Keratinocyte (primary cell): ENCODE measurements around the gene ATOX1. TPM values are rescaled to one million over a fixed set of nuclear protein-coding genes. Genes with fewer than 3 reads are reported as not detected.

Source experiments
- DNase-seq: peaks from one replicate; pipeline ENCODE4 v3.0.0-alpha.2; 2011; ENCODE audit warnings: low read depth, missing footprints, low spot score
- FAIRE-seq: peaks from 2 replicates; lab custom pipeline; 2011; peaks lifted over from hg19 to GRCh38; lab: Jason Lieb, UNC
- H2AFZ ChIP-seq: 2 replicates; pipeline ENCODE4 v1.6.0; 2012; ENCODE audit warnings: low read length, control low read depth, inconsistent platforms; ENCODE audit not compliant: control insufficient read depth
- H3K27ac ChIP-seq: 2 replicates; pipeline ENCODE4 v1.5.1; 2011; ENCODE audit warnings: low read length; ENCODE audit not compliant: control insufficient read depth, insufficient read depth
- H3K27me3 ChIP-seq: 3 replicates; pipeline ENCODE4 v1.6.0; 2011; ENCODE audit warnings: low read length; ENCODE audit not compliant: control insufficient read depth, insufficient read depth; ENCODE audit errors: extremely low read depth
- H3K36me3 ChIP-seq, 2 experiments: 2 replicates in 1 of 2; 3 replicates in 1 of 2; pipeline ENCODE4 v1.5.1; 2011; ENCODE audit warnings: low read length in 2 of 2, mild to moderate bottlenecking in 1 of 2; ENCODE audit not compliant: control insufficient read depth in 2 of 2, insufficient read depth in 2 of 2; ENCODE audit errors: extremely low read depth in 1 of 2
- H3K4me1 ChIP-seq: 3 replicates; pipeline ENCODE4 v1.5.1; 2011; ENCODE audit warnings: low read length; ENCODE audit not compliant: control insufficient read depth, insufficient read depth; ENCODE audit errors: extremely low read depth
- H3K4me2 ChIP-seq: 3 replicates; pipeline ENCODE4 v1.6.0; 2011; ENCODE audit warnings: low read depth, low read length; ENCODE audit not compliant: control insufficient read depth, insufficient read depth; ENCODE audit errors: extremely low read depth
- H3K4me3 ChIP-seq, 3 experiments: fragments of 200-600 bp in 1 of 3; sonication (generic) in 1 of 3; 2 replicates in 2 of 3; 3 replicates in 1 of 3; pipeline ENCODE4 v1.5.1; 2011 to 2016; ENCODE audit warnings: low read length in 3 of 3, mild to moderate bottlenecking in 3 of 3, control low read depth in 2 of 3, inconsistent platforms in 1 of 3, low read depth in 1 of 3, mixed read lengths in 1 of 3, mixed run types in 1 of 3, moderate library complexity in 1 of 3; ENCODE audit not compliant: control insufficient read depth in 2 of 3, insufficient read depth in 2 of 3; ENCODE audit errors: extremely low read depth in 1 of 3
- H3K79me2 ChIP-seq: 2 replicates; pipeline ENCODE4 v1.6.0; 2012; ENCODE audit warnings: low read length; ENCODE audit not compliant: control insufficient read depth, insufficient read depth
- H3K9ac ChIP-seq: 3 replicates; pipeline ENCODE4 v1.6.0; 2011; ENCODE audit warnings: low read length; ENCODE audit not compliant: control insufficient read depth, insufficient read depth; ENCODE audit errors: extremely low read depth
- H3K9me1 ChIP-seq: 3 replicates; pipeline ENCODE4 v1.6.0; 2011; ENCODE audit warnings: low read length; ENCODE audit not compliant: control insufficient read depth, insufficient read depth; ENCODE audit errors: extremely low read depth
- H3K9me3 ChIP-seq: 2 replicates; pipeline ENCODE4 v1.5.1; 2012; ENCODE audit warnings: low read depth, low read length; ENCODE audit not compliant: control insufficient read depth
- H4K20me1 ChIP-seq: 3 replicates; pipeline ENCODE4 v1.6.0; 2011; ENCODE audit warnings: low read length; ENCODE audit not compliant: control insufficient read depth, insufficient read depth; ENCODE audit errors: extremely low read depth
- CTCF ChIP-seq, 3 experiments: IDR thresholded peaks in 1 of 3; conservative IDR thresholded peaks in 1 of 3; optimal IDR thresholded peaks in 1 of 3; 2 replicates in 2 of 3; 3 replicates in 1 of 3; pipeline versions ENCODE3 to v1.5.1; 2011; ENCODE audit warnings: low read length in 3 of 3, mild to moderate bottlenecking in 3 of 3, moderate library complexity in 2 of 3, control low read depth in 1 of 3, inconsistent platforms in 1 of 3; ENCODE audit not compliant: insufficient read depth in 2 of 3; ENCODE audit errors: extremely low read depth in 1 of 3
- EZH2 ChIP-seq: IDR thresholded peaks from one replicate; pipeline ENCODE4 v1.6.1; 2012; ENCODE audit warnings: inconsistent platforms, mild to moderate bottlenecking, low read length, moderate library complexity
- dilution Hi-C: fragments of 300-500 bp; cut with MboI; formaldehyde crosslinking; loops from one replicate; pipeline ENCODE4 v1.7.0; 2020; ENCODE audit warnings: low sequenced_read_pairs; ENCODE audit not compliant: extremely low pct_ligation_motif_present
- polyA plus RNA-seq, 5 experiments: library from polyadenylated mRNA; depleted of rRNA in 3 of 5; stranded (reverse) in 3 of 5; stranded (forward) in 1 of 5; unstranded in 1 of 5; fragments of >200 nt; gene quantifications; 1 replicate in 1 of 5; 2 replicates in 3 of 5; 3 replicates in 1 of 5; pipeline versions ENCODE4 v1.2.1 to v1.2.3, GENCODE V29; 2011 to 2012; ENCODE audit warnings: missing spikeins in 2 of 5, low read depth in 1 of 5, low replicate concordance in 1 of 5

Gene ATOX1
- polyA plus RNA-seq, 1 donor (not counting 4 experiments of a cell fraction or from before 2014, with no cell fraction given), result 173 TPM

DNA sequence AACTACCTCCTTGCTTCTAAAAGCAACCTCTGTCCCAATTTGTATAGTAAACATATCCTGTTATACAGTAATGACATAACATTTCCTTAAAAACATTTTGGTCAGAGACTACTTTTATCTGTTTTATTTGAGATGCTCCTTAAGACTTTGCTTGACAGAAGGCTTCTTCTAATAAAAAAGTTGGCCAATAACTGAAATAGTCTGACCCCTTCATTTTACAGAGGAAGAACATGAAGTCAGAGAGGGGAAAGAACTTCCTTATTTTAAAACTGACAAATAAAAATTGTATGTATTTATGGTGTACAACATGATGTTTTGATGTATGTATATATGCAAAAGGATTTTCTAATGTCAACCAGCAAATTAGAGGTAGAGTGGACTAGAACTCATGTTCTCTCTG lies 35.9 kb downstream of the ATOX1 start:
- Histone ChIP-seq H3K4me1 (peaks cover 15% of the 10 kb centered on the region), H3K4me2 (no peak overlapping the region), H3K36me3 (no peaks in the 10 kb centered on the region), H3K9me3 (no peaks in the 10 kb centered on the region), H3K9me1 (no peaks in the 10 kb centered on the region), H2AFZ (no peak overlapping the region), H3K27ac (no peak overlapping the region), H4K20me1 (no peaks in the 10 kb centered on the region), H3K79me2 (no peaks in the 10 kb centered on the region), H3K27me3 (no peaks in the 10 kb centered on the region), H3K4me3 (no peak overlapping the region), H3K9ac (no peak overlapping the region)
- DNase-seq (no peak), FAIRE-seq (no peak)
- dilution Hi-C loops, result no loop called here
- TF ChIP-seq CTCF (optimal IDR thresholded peaks at IDR 0.05 in 1 of 3, IDR thresholded peaks at IDR 0.05 in 1 of 3, conservative IDR thresholded peaks at IDR 0.05 in 1 of 3; ENCODE audit: extremely low read depth in 1 of 3, insufficient read depth in 2 of 3, low read length in 3 of 3), result no peak
- no peak for TF ChIP-seq EZH2

- H3K27me3 ChIP-seq, result no peaks in the 10 kb centered on the region
- no peak overlapping the region for H3K4me3 ChIP-seq
- H4K20me1 ChIP-seq, result no peaks in the 10 kb centered on the region
- TF ChIP-seq EZH2, result no peak
- TF ChIP-seq CTCF (optimal IDR thresholded peaks at IDR 0.05 in 1 of 3, IDR thresholded peaks at IDR 0.05 in 1 of 3, conservative IDR thresholded peaks at IDR 0.05 in 1 of 3; ENCODE audit: extremely low read depth in 1 of 3, insufficient read depth in 2 of 3, low read length in 3 of 3), result no peak
- no peaks in the 10 kb centered on the region for H3K79me2 ChIP-seq
- no peaks in the 10 kb centered on the region for H3K9me1 ChIP-seq
- H3K9me3 ChIP-seq, result no peaks in the 10 kb centered on the region
- peak overlapping the region; percentile 15 for H3K27ac ChIP-seq
- no peak overlapping the region for H3K9ac ChIP-seq
- DNase-seq (no peak), FAIRE-seq (peak; percentile 75)
- no peaks in the 10 kb centered on the region for H3K36me3 ChIP-seq
- H2AFZ ChIP-seq, result no peak overlapping the region
- H3K4me2 ChIP-seq, result no peak overlapping the region
- dilution Hi-C loops, result no loop called here
- H3K4me1 ChIP-seq, result peaks cover 15% of the 10 kb centered on the region
Measured at GRCh38 chr5:151721812-151722391, 36.5 kb downstream of the ATOX1 start.
